Measurements from ENCODE around the gene NUSAP1.
"Not testable (repeated sequence)": the region's sequence is repeated elsewhere in the genome, so short reads cannot be mapped to it uniquely, and the experiment has no call there.

NUSAP1 gene

GRCh38 chr15:41332194-41333025 is at the start of gene NUSAP1, which contains the start of gene OIP5:
TSS of gene NUSAP1 (plus strand) at chr15:41332881. CDS start at chr15:41332958, 77 bp downstream.
TSS of gene OIP5 (minus strand) at chr15:41332591. CDS start at chr15:41332561, 30 bp downstream.
- DNase-seq (ENCODE audit: low read depth), result peak; percentile 100

- DNase-seq (ENCODE audit: low read depth), result not testable (repeated sequence)
Measured at GRCh38 chr15:41282980-41283652, 49.6 kb upstream of the NUSAP1 start.

- DNase-seq (ENCODE audit: low read depth), result peak; percentile 98
Measured at GRCh38 chr15:41283653-41284426, 48.8 kb upstream of the NUSAP1 start.

GRCh38 chr15:41284427-41285177 is 48.1 kb upstream of the NUSAP1 start:
- no peak for DNase-seq (ENCODE audit: low read depth)

- no peak for DNase-seq (ENCODE audit: low read depth)
Measured at GRCh38 chr15:41285285-41285684, 47.4 kb upstream of the NUSAP1 start.

- no peak for DNase-seq (ENCODE audit: low read depth)
Measured at GRCh38 chr15:41286665-41287333, 45.9 kb upstream of the NUSAP1 start.

GRCh38 chr15:41288464-41288863 is 44.2 kb upstream of the NUSAP1 start:
- DNase-seq (ENCODE audit: low read depth), result no peak

GRCh38 chr15:41289953-41290352 is 42.7 kb upstream of the NUSAP1 start:
- no peak for DNase-seq (ENCODE audit: low read depth)

- DNase-seq (ENCODE audit: low read depth), result no peak
Measured at GRCh38 chr15:41291065-41291631, 41.5 kb upstream of the NUSAP1 start.

GRCh38 chr15:41292521-41292920 is 40.2 kb upstream of the NUSAP1 start:
- no peak for DNase-seq (ENCODE audit: low read depth)

- DNase-seq (ENCODE audit: low read depth), result not testable (repeated sequence)
Measured at GRCh38 chr15:41301139-41301538, 31.5 kb upstream of the NUSAP1 start.

GRCh38 chr15:41301587-41301986 is 31.1 kb upstream of the NUSAP1 start:
- no peak for DNase-seq (ENCODE audit: low read depth)

- no peak for DNase-seq (ENCODE audit: low read depth)
Measured at GRCh38 chr15:41304149-41304770, 28.4 kb upstream of the NUSAP1 start.

- no peak for DNase-seq (ENCODE audit: low read depth)
Measured at GRCh38 chr15:41307679-41308078, 25.0 kb upstream of the NUSAP1 start.

- DNase-seq (ENCODE audit: low read depth), result no peak
Measured at GRCh38 chr15:41309226-41309905, 23.3 kb upstream of the NUSAP1 start.

GRCh38 chr15:41320805-41321330 is 11.8 kb upstream of the NUSAP1 start:
- not testable (repeated sequence) for DNase-seq (ENCODE audit: low read depth)

- no peak for DNase-seq (ENCODE audit: low read depth)
Measured at GRCh38 chr15:41323611-41324010, 9.1 kb upstream of the NUSAP1 start.

- no peak for DNase-seq (ENCODE audit: low read depth)
Measured at GRCh38 chr15:41331281-41331680, 1.4 kb upstream of the NUSAP1 start.

GRCh38 chr15:41331833-41332193 is 868 bp upstream of the NUSAP1 start:
- peak; percentile 42 for DNase-seq (ENCODE audit: low read depth)

Data from GM04504 (cell line).